Hepatocyte (in vitro differentiated cells): Measurements from ENCODE around the gene ELFN1. TPM values are rescaled to one million over a fixed set of nuclear protein-coding genes. Genes with fewer than 3 reads are reported as not detected.

Experiments
- DNase-seq: peaks from one replicate; pipeline ENCODE4 v3.0.0-alpha.2; 2016; ENCODE audit warnings: low spot score
- H2AFZ ChIP-seq: fragments of 200-600 bp; sonication (generic); 2 replicates; pipeline ENCODE4 v1.6.0; 2016; ENCODE audit warnings: antibody characterized with exemption, mild to moderate bottlenecking
- H3K27ac ChIP-seq: fragments of 200-600 bp; sonication (generic); 2 replicates; pipeline ENCODE4 v1.5.1; 2016; ENCODE audit warnings: mild to moderate bottlenecking
- H3K27me3 ChIP-seq: fragments of 200-600 bp; sonication (generic); 2 replicates; pipeline ENCODE4 v1.6.1; 2016
- H3K36me3 ChIP-seq: fragments of 200-600 bp; sonication (generic); replicated peaks from 2 replicates; pipeline ENCODE4 v1.5.1; 2016; ENCODE audit warnings: low read depth; ENCODE audit not compliant: insufficient read depth
- H3K4me1 ChIP-seq: fragments of 200-600 bp; sonication (generic); 2 replicates; pipeline ENCODE4 v1.5.1; 2016; ENCODE audit warnings: mild to moderate bottlenecking, moderate library complexity; ENCODE audit not compliant: insufficient read depth
- H3K4me2 ChIP-seq: fragments of 200-600 bp; sonication (generic); 2 replicates; pipeline ENCODE4 v1.6.0; 2016
- H3K4me3 ChIP-seq: fragments of 200-600 bp; sonication (generic); 2 replicates; pipeline ENCODE4 v1.5.1; 2016; ENCODE audit warnings: mild to moderate bottlenecking
- H3K79me2 ChIP-seq: fragments of 200-600 bp; sonication (generic); 2 replicates; pipeline ENCODE4 v1.6.0; 2017; ENCODE audit warnings: mild to moderate bottlenecking
- H3K9me2 ChIP-seq: fragments of 200-600 bp; sonication (generic); replicated peaks from 2 replicates; pipeline ENCODE4 v1.6.0; 2017; ENCODE audit warnings: mild to moderate bottlenecking; ENCODE audit not compliant: insufficient read depth
- H3K9me3 ChIP-seq: fragments of 200-600 bp; sonication (generic); 2 replicates; pipeline ENCODE4 v1.5.1; 2016; ENCODE audit warnings: low read depth, mild to moderate bottlenecking
- H4K20me1 ChIP-seq: fragments of 200-600 bp; sonication (generic); 2 replicates; pipeline ENCODE4 v1.6.0; 2016; ENCODE audit warnings: mild to moderate bottlenecking; ENCODE audit not compliant: insufficient read depth, poor library complexity, severe bottlenecking
- CTCF ChIP-seq: fragments of 200-600 bp; sonication (generic); IDR thresholded peaks from 2 replicates; pipeline ENCODE4 v1.5.1; 2016; ENCODE audit warnings: antibody characterized with exemption, mild to moderate bottlenecking; ENCODE audit not compliant: poor library complexity
- EZH2 ChIP-seq: fragments of 200-600 bp; sonication (generic); IDR thresholded peaks from 2 replicates; pipeline ENCODE4 v1.6.1; 2016; ENCODE audit warnings: antibody characterized with exemption, mild to moderate bottlenecking, borderline replicate concordance
- EZH2phosphoT487 ChIP-seq: fragments of 200-600 bp; sonication (generic); IDR thresholded peaks from one replicate; pipeline ENCODE4 v1.6.1; 2018; ENCODE audit warnings: antibody characterized with exemption, mild to moderate bottlenecking, low read depth, moderate library complexity; ENCODE audit not compliant: unreplicated experiment, severe bottlenecking
- WGBS: methylation state at CpG from one replicate; pipeline ENCODE4 v1.1.6; 2016; ENCODE audit warnings: low lambda C conversion rate; ENCODE audit errors: missing lambda C conversion rate; 5-methylcytosine and 5-hydroxymethylcytosine counted together
- polyA plus RNA-seq: library from polyadenylated mRNA; unstranded; fragments of >200 nt; fragmentation: Nextera tagmentation; extraction: Ambion mirVana; gene quantifications from 2 replicates; pipeline ENCODE4 v1.2.1, GENCODE V29; 2016
- total RNA-seq: library from RNA; depleted of rRNA; stranded (reverse); fragments of >200 nt; gene quantifications from 2 replicates; pipeline ENCODE4 v1.2.3, GENCODE V29; 2014

Gene ELFN1
- total and polyA plus RNA-seq, 2 experiments from 2014 or later = 3.6 to 5.5 TPM

GRCh38 chr7:1736484-1736817, 66.4 kb downstream of the ELFN1 start:
- Histone ChIP-seq H3K27ac (no peak overlapping the region), H3K4me3 (no peak overlapping the region), H3K27me3 (no peaks in the 10 kb centered on the region), H4K20me1 (no peaks in the 10 kb centered on the region), H3K4me2 (no peak overlapping the region), H3K9me2 (no peaks in the 10 kb centered on the region), H3K9me3 (no peaks in the 10 kb centered on the region), H3K79me2 (no peaks in the 10 kb centered on the region), H3K4me1 (no peaks in the 10 kb centered on the region), H3K36me3 (no peaks in the 10 kb centered on the region), H2AFZ (no peak overlapping the region)
- DNase-seq = no peak
- no peak for TF ChIP-seq EZH2
- TF ChIP-seq EZH2phosphoT487 = no peak
- no peak for TF ChIP-seq CTCF
- WGBS = 92% methylated on average over 9 of the region's 9 CpGs

- Histone ChIP-seq H3K27me3 (no peaks in the 10 kb centered on the region), H3K9me3 (no peaks in the 10 kb centered on the region), H3K4me3 (no peak overlapping the region), H3K4me1 (no peaks in the 10 kb centered on the region), H3K27ac (no peak overlapping the region), H3K36me3 (no peaks in the 10 kb centered on the region), H3K79me2 (no peaks in the 10 kb centered on the region), H3K9me2 (no peaks in the 10 kb centered on the region), H2AFZ (no peak overlapping the region), H3K4me2 (no peak overlapping the region), H4K20me1 (no peaks in the 10 kb centered on the region)
- TF ChIP-seq EZH2phosphoT487 (no peak), EZH2 (no peak), CTCF (no peak)
- WGBS = 90% methylated on average over 8 of the region's 8 CpGs
- DNase-seq = no peak
These were observed 66.8 kb downstream of the ELFN1 start for GRCh38 chr7:1736830-1737229.

- no peak overlapping the region for H3K27ac ChIP-seq
- no peaks in the 10 kb centered on the region for H3K9me2 ChIP-seq
- no peak for DNase-seq
- H4K20me1 ChIP-seq = no peaks in the 10 kb centered on the region
- no peaks in the 10 kb centered on the region for H3K9me3 ChIP-seq
- WGBS = 93% methylated on average over 7 of the region's 10 CpGs
- H3K4me2 ChIP-seq = no peak overlapping the region
- no peak for TF ChIP-seq CTCF
- TF ChIP-seq EZH2 = no peak
- TF ChIP-seq EZH2phosphoT487 = no peak
- H3K27me3 ChIP-seq = no peaks in the 10 kb centered on the region
- H3K4me3 ChIP-seq = no peak overlapping the region
- no peaks in the 10 kb centered on the region for H3K36me3 ChIP-seq
- no peaks in the 10 kb centered on the region for H3K79me2 ChIP-seq
- no peak overlapping the region for H2AFZ ChIP-seq
- no peaks in the 10 kb centered on the region for H3K4me1 ChIP-seq
These were observed 67.4 kb downstream of the ELFN1 start for GRCh38 chr7:1737523-1737922.

GRCh38 chr7:1737956-1738355, 67.9 kb downstream of the ELFN1 start:
- no peaks in the 10 kb centered on the region for H3K79me2 ChIP-seq
- no peaks in the 10 kb centered on the region for H4K20me1 ChIP-seq
- TF ChIP-seq EZH2 (no peak), CTCF (no peak)
- 94% methylated on average over 20 of the region's 20 CpGs for WGBS
- H3K9me2 ChIP-seq = no peaks in the 10 kb centered on the region
- no peaks in the 10 kb centered on the region for H3K9me3 ChIP-seq
- no peak overlapping the region for H3K27ac ChIP-seq
- no peak overlapping the region for H2AFZ ChIP-seq
- no peak overlapping the region for H3K4me2 ChIP-seq
- no peaks in the 10 kb centered on the region for H3K27me3 ChIP-seq
- H3K36me3 ChIP-seq = no peaks in the 10 kb centered on the region
- H3K4me3 ChIP-seq = no peak overlapping the region
- H3K4me1 ChIP-seq = peaks cover 1% of the 10 kb centered on the region
- DNase-seq = no peak
